GM12878 (cell line): ENCODE results near the gene MPDZ. TPM values are rescaled to one million over a fixed set of nuclear protein-coding genes. Genes with fewer than 3 reads are reported as not detected.

Experiments used
- ATAC-seq: fragments of 200-7000 bp; cut with Tn5 transposase; 3 replicates; pipeline ENCODE4 v1.9.1; 2020; ENCODE audit warnings: mild to moderate bottlenecking, moderate library complexity
- BruUV-seq: library from RNA; stranded (reverse); fragments of 400-500 nt; replicated peaks from 2 replicates; lab custom pipeline; 2021; lab: Mats Ljungman, UMichigan
- CTCF ChIA-PET: fragments of 300-600 bp; sonication (Branson Sonifier 250); formaldehyde crosslinking; extraction: SDS; loops from one replicate; lab custom pipeline; 2021; ENCODE audit warnings: inconsistent platforms; lab: Yijun Ruan, JAX
- POLR2A ChIA-PET: fragments of 350-600 bp; formaldehyde crosslinking; extraction: SDS; loops from one replicate; lab custom pipeline; 2021; ENCODE audit warnings: inconsistent platforms; lab: Charles Lee
- RAD21 ChIA-PET: fragments of 300-600 bp; sonication (Branson Sonifier 250); formaldehyde crosslinking; loops from one replicate; lab custom pipeline; 2023; ENCODE audit warnings: antibody characterized with exemption; ENCODE audit not compliant: unreplicated experiment; lab: Charles Lee
- SMC1A ChIA-PET: fragments of 300-600 bp; sonication (Branson Sonifier 250); formaldehyde crosslinking; loops from one replicate; lab custom pipeline; 2023; ENCODE audit not compliant: unreplicated experiment, uncharacterized antibody; lab: Charles Lee
- DNase-seq: peaks from one replicate; pipeline ENCODE4 v3.0.0-alpha.2; 2011; ENCODE audit warnings: low read depth, low spot score
- FAIRE-seq: peaks from 3 replicates; lab custom pipeline; 2011; peaks lifted over from hg19 to GRCh38; lab: Jason Lieb, UNC
- H2AFZ ChIP-seq: 2 replicates; pipeline ENCODE4 v1.6.0; 2011; ENCODE audit warnings: low read depth, low read length, control low read depth; ENCODE audit not compliant: control insufficient read depth
- H3K27ac ChIP-seq: 2 replicates; pipeline ENCODE4 v1.5.1; 2011; ENCODE audit warnings: control low read depth; ENCODE audit not compliant: control insufficient read depth, insufficient read depth
- H3K27me3 ChIP-seq, 2 experiments: replicated peaks in 1 of 2; 2 replicates each; pipeline versions ENCODE4 v1.6.0 to v1.6.1; 2011; ENCODE audit warnings: low read length in 1 of 2; ENCODE audit not compliant: control insufficient read depth in 2 of 2, insufficient read depth in 2 of 2
- H3K36me3 ChIP-seq, 2 experiments: 2 replicates each; pipeline ENCODE4 v1.5.1; 2011; ENCODE audit warnings: low read length in 1 of 2; ENCODE audit not compliant: control insufficient read depth in 2 of 2, insufficient read depth in 2 of 2
- H3K4me1 ChIP-seq: 2 replicates; pipeline ENCODE4 v1.6.1; 2011; ENCODE audit warnings: mild to moderate bottlenecking, low read length, moderate library complexity, mixed read lengths; ENCODE audit not compliant: control insufficient read depth, insufficient read depth
- H3K4me2 ChIP-seq: 2 replicates; pipeline ENCODE4 v1.6.0; 2011; ENCODE audit warnings: control low read depth; ENCODE audit not compliant: control insufficient read depth, insufficient read depth
- H3K4me3 ChIP-seq: fragments of 200-600 bp; sonication (generic); 2 replicates; pipeline ENCODE4 v1.5.1; 2016
- H3K79me2 ChIP-seq: 2 replicates; pipeline ENCODE4 v1.6.0; 2011; ENCODE audit warnings: low read length; ENCODE audit not compliant: control insufficient read depth, insufficient read depth
- H3K9ac ChIP-seq: 2 replicates; pipeline ENCODE4 v1.8.0; 2011; ENCODE audit warnings: low read length, control low read depth, mixed read lengths; ENCODE audit not compliant: control insufficient read depth, insufficient read depth
- H3K9me3 ChIP-seq: replicated peaks from 3 replicates; pipeline ENCODE4 v1.5.1; 2011; ENCODE audit warnings: mild to moderate bottlenecking, low read length; ENCODE audit not compliant: control insufficient read depth, insufficient read depth
- H4K20me1 ChIP-seq: 2 replicates; pipeline ENCODE4 v1.6.0; 2011; ENCODE audit not compliant: control insufficient read depth, insufficient read depth
- CTCF ChIP-seq, 3 experiments: IDR thresholded peaks in 2 of 3; conservative IDR thresholded peaks in 1 of 3; 2 replicates each; pipeline ENCODE4 v1.5.1; 2011; ENCODE audit warnings: low read depth in 3 of 3, low read length in 3 of 3, mild to moderate bottlenecking in 3 of 3, control low read depth in 2 of 3, moderate library complexity in 2 of 3, inconsistent platforms in 1 of 3, mixed read lengths in 1 of 3; ENCODE audit not compliant: control insufficient read depth in 2 of 3, insufficient read depth in 1 of 3; ENCODE audit errors: extremely low read depth in 1 of 3
- E2F4 ChIP-seq: IDR thresholded peaks from 2 replicates; pipeline ENCODE4 v1.6.1; 2012; ENCODE audit warnings: low read depth, low read length, improper control_type of control experiment
- E4F1 ChIP-seq: fragments of 450-650 bp; IDR thresholded peaks from 2 replicates; pipeline ENCODE4 v1.6.1; 2018; ENCODE audit warnings: borderline replicate concordance, mild to moderate bottlenecking; ENCODE audit not compliant: partially characterized antibody
- MEF2B ChIP-seq: fragments of 450-650 bp; IDR thresholded peaks from 2 replicates; pipeline ENCODE4 v1.6.1; 2018; ENCODE audit warnings: mild to moderate bottlenecking, moderate library complexity; ENCODE audit not compliant: partially characterized antibody, poor library complexity, severe bottlenecking
- REST ChIP-seq: IDR thresholded peaks from 2 replicates; pipeline ENCODE4 v1.6.1; 2012; ENCODE audit warnings: mild to moderate bottlenecking, low read depth, low read length
- SUPT20H ChIP-seq: IDR thresholded peaks from 2 replicates; pipeline ENCODE4 v1.6.1; 2011; ENCODE audit warnings: low read depth, mild to moderate bottlenecking, low read length, moderate library complexity, borderline replicate concordance; ENCODE audit not compliant: control insufficient read depth
- TARDBP ChIP-seq: IDR thresholded peaks from 2 replicates; pipeline ENCODE4 v1.6.1; 2016; ENCODE audit warnings: borderline replicate concordance
- WGBS: methylation state at CpG from one replicate; pipeline ENCODE4 v1.1.6; 2016; ENCODE audit warnings: low lambda C conversion rate; ENCODE audit not compliant: insufficient replicate concordance, insufficient coverage; ENCODE audit errors: missing lambda C conversion rate; 5-methylcytosine and 5-hydroxymethylcytosine counted together
- in situ Hi-C: fragments of 300-500 bp; cut with MboI; formaldehyde crosslinking; loops from 9 replicates; pipeline ENCODE4 v1.14.3; 2018; ENCODE audit warnings: mixed read lengths
- intact Hi-C: fragments of 100-400 bp; cut with micrococcal nuclease; formaldehyde crosslinking; loops from one replicate; pipeline ENCODE4 v1.14.2; 2022; ENCODE audit not compliant: unreplicated experiment
- polyA plus RNA-seq, 11 experiments: library from polyadenylated mRNA; depleted of rRNA in 4 of 11; unstranded in 6 of 11; stranded (reverse) in 5 of 11; fragments of >200 nt; fragmentation: Nextera tagmentation in 4 of 11; fragmentation: Illumina TruSeq in 1 of 11; extraction: Ambion mirVana in 4 of 11; extraction: Trizol in 1 of 11; gene quantifications; 1 replicate in 1 of 11; 2 replicates in 10 of 11; pipeline versions ENCODE4 v1.2.1 to v1.2.3, GENCODE V29; 2011 to 2016; ENCODE audit warnings: inconsistent platforms in 2 of 11, missing spikeins in 2 of 11, low read depth in 1 of 11
- total RNA-seq, 4 experiments: library from RNA; depleted of rRNA in 3 of 4; stranded (reverse); fragments of >200 nt in 3 of 4; fragmentation: Illumina TruSeq in 1 of 4; extraction: Trizol in 1 of 4; gene quantifications; 2 replicates each; pipeline versions ENCODE4 v1.2.1 to v1.2.3, GENCODE V29; 2013 to 2021

The MPDZ gene
- total and polyA plus RNA-seq, 10 of the 15 experiments (the other 5 are each of a cell fraction or from before 2014, with no cell fraction given), result 0.36 TPM; not detected in 9

GRCh38 chr9:13209498-13209897, 70.0 kb downstream of the MPDZ start (continued):
- TF ChIP-seq SUPT20H, result no peak
- no peak for TF ChIP-seq E4F1
- no peak for TF ChIP-seq MEF2B
- TF ChIP-seq, all 136 proteins: peak for 0

GRCh38 chr9:13205824-13206223, 73.7 kb downstream of the MPDZ start:
- CTCF ChIA-PET, result interaction anchor here (0.7 kb wide), 1 partner anchor 248 kb away, joined by 3 read pairs; no protein-coding TSS in a partner anchor
- POLR2A ChIA-PET, result interaction anchor here (0.7 kb wide), 1 partner anchor 243 kb away, joined by 4 read pairs; no protein-coding TSS in a partner anchor
- no peak for TF ChIP-seq E2F4
- no peak for TF ChIP-seq REST
- no peak for TF ChIP-seq TARDBP
- TF ChIP-seq CTCF (IDR thresholded peaks at IDR 0.05 in 2 of 3, conservative IDR thresholded peaks at IDR 0.05 in 1 of 3; ENCODE audit: control insufficient read depth in 2 of 3, extremely low read depth in 1 of 3, insufficient read depth in 1 of 3, low read depth in 3 of 3, low read length in 3 of 3), result no peak

More at GRCh38 chr9:13205824-13206223, 73.7 kb downstream of the MPDZ start:
- in situ Hi-C loops (no loop called here), intact Hi-C loops (no loop called here)
- no peak overlapping the region for H3K9ac ChIP-seq
- WGBS, result 32% methylated on average over 3 of the region's 3 CpGs
- H2AFZ ChIP-seq, result no peak overlapping the region
- ChIA-PET SMC1A (no interaction called here), RAD21 (no interaction called here)
- no peaks in the 10 kb centered on the region for H3K79me2 ChIP-seq
- no peaks in the 10 kb centered on the region for H3K36me3 ChIP-seq
- DNase-seq (no peak), FAIRE-seq (no peak), ATAC-seq (no peak)
- H4K20me1 ChIP-seq, result no peaks in the 10 kb centered on the region
- no peak overlapping the region for H3K4me2 ChIP-seq
- H3K27me3 ChIP-seq, result no peaks in the 10 kb centered on the region
- H3K27ac ChIP-seq, result no peak overlapping the region
- H3K9me3 ChIP-seq, result no peaks in the 10 kb centered on the region
- H3K4me3 ChIP-seq, result no peak overlapping the region
- no peaks in the 10 kb centered on the region for H3K4me1 ChIP-seq
- no TSS peak for BruUV-seq
